SK-N-MC (cell line): ENCODE data around the gene RPS6KL1.

Experiments
- DNase-seq: peaks from one replicate; pipeline ENCODE4 v3.0.0-alpha.2; 2011; ENCODE audit warnings: low read depth, low spot score
- H3K27ac ChIP-seq: fragments of 200-600 bp; sonication (generic); 2 replicates; pipeline ENCODE4 v1.5.1; 2016; ENCODE audit warnings: mixed run types
- H3K36me3 ChIP-seq: fragments of 200-600 bp; sonication (generic); 2 replicates; pipeline ENCODE4 v1.6.1; 2017; ENCODE audit warnings: antibody characterized with exemption, low read length, mixed read lengths; ENCODE audit not compliant: insufficient read depth
- H3K4me3 ChIP-seq: fragments of 200-600 bp; sonication (generic); 2 replicates; pipeline ENCODE4 v1.5.1; 2016
- H3K9ac ChIP-seq: fragments of 200-600 bp; sonication (generic); 2 replicates; pipeline ENCODE4 v1.8.0; 2017; ENCODE audit warnings: mixed run types, mixed read lengths; ENCODE audit not compliant: insufficient read length
- H3K9me3 ChIP-seq: fragments of 200-600 bp; sonication (generic); 2 replicates; pipeline ENCODE4 v1.6.1; 2017; ENCODE audit warnings: low read depth, mild to moderate bottlenecking, antibody characterized with exemption, low read length, moderate library complexity, mixed read lengths
- EZH2 ChIP-seq: fragments of 200-600 bp; sonication (generic); IDR thresholded peaks from one replicate; pipeline ENCODE4 v1.6.1; 2017; ENCODE audit warnings: antibody characterized with exemption
- FOXP2 ChIP-seq: optimal IDR thresholded peaks from 2 replicates; pipeline ENCODE3; 2011; ENCODE audit warnings: mild to moderate bottlenecking, moderate library complexity; ENCODE audit not compliant: insufficient read depth; ENCODE audit errors: extremely low read length, control extremely low read depth
- POLR2AphosphoS5 ChIP-seq: IDR thresholded peaks from 2 replicates; pipeline ENCODE4 v1.6.1; 2012; ENCODE audit warnings: mild to moderate bottlenecking, low read depth, low read length, borderline replicate concordance

RPS6KL1 gene

GRCh38 chr14:74855945-74856344 is 67.1 kb downstream of the RPS6KL1 start:
- H3K27ac ChIP-seq, result no peak overlapping the region
- H3K9ac ChIP-seq, result no peak overlapping the region
- DNase-seq, result no peak
- no peak for TF ChIP-seq FOXP2
- no peak for TF ChIP-seq EZH2
- no peak for TF ChIP-seq POLR2AphosphoS5
- no peaks in the 10 kb centered on the region for H3K9me3 ChIP-seq
- no peaks in the 10 kb centered on the region for H3K36me3 ChIP-seq
- H3K4me3 ChIP-seq, result no peak overlapping the region

GRCh38 chr14:74855021-74855420 is 68.0 kb downstream of the RPS6KL1 start:
- Histone ChIP-seq H3K36me3 (no peaks in the 10 kb centered on the region), H3K4me3 (no peak overlapping the region), H3K27ac (peak overlapping the region; percentile 33), H3K9me3 (no peaks in the 10 kb centered on the region), H3K9ac (no peak overlapping the region)
- TF ChIP-seq POLR2AphosphoS5, result no peak
- TF ChIP-seq EZH2, result no peak
- no peak for TF ChIP-seq FOXP2
- DNase-seq, result no peak
